WI38 (cell line): ENCODE results near the gene AVPR1B.

ENCODE experiments used
- H3K4me3 ChIP-seq: 2 replicates; pipeline ENCODE4 v1.5.1; 2011; ENCODE audit warnings: low read depth, mild to moderate bottlenecking, control low read depth, low read length
- TF ChIP-seq, protein P1 (sequence below): IDR thresholded peaks from 2 replicates; pipeline ENCODE4 v1.5.1; 2012; ENCODE audit warnings: low read depth, mild to moderate bottlenecking, control low read depth, low read length

AVPR1B gene

GRCh38 chr1:206081856-206082255 lies 35.3 kb downstream of the AVPR1B start:
- TF ChIP-seq, protein P1, sequence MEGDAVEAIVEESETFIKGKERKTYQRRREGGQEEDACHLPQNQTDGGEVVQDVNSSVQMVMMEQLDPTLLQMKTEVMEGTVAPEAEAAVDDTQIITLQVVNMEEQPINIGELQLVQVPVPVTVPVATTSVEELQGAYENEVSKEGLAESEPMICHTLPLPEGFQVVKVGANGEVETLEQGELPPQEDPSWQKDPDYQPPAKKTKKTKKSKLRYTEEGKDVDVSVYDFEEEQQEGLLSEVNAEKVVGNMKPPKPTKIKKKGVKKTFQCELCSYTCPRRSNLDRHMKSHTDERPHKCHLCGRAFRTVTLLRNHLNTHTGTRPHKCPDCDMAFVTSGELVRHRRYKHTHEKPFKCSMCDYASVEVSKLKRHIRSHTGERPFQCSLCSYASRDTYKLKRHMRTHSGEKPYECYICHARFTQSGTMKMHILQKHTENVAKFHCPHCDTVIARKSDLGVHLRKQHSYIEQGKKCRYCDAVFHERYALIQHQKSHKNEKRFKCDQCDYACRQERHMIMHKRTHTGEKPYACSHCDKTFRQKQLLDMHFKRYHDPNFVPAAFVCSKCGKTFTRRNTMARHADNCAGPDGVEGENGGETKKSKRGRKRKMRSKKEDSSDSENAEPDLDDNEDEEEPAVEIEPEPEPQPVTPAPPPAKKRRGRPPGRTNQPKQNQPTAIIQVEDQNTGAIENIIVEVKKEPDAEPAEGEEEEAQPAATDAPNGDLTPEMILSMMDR, result no peak
- H3K4me3 ChIP-seq, result no peak overlapping the region

GRCh38 chr1:206080026-206080820 lies 37.0 kb downstream of the AVPR1B start:
- TF ChIP-seq, protein P1, result no peak
- H3K4me3 ChIP-seq, result no peak overlapping the region

GRCh38 chr1:206079135-206079534 lies 38.1 kb downstream of the AVPR1B start:
- TF ChIP-seq, protein P1, result no peak
- no peak overlapping the region for H3K4me3 ChIP-seq

DNA sequence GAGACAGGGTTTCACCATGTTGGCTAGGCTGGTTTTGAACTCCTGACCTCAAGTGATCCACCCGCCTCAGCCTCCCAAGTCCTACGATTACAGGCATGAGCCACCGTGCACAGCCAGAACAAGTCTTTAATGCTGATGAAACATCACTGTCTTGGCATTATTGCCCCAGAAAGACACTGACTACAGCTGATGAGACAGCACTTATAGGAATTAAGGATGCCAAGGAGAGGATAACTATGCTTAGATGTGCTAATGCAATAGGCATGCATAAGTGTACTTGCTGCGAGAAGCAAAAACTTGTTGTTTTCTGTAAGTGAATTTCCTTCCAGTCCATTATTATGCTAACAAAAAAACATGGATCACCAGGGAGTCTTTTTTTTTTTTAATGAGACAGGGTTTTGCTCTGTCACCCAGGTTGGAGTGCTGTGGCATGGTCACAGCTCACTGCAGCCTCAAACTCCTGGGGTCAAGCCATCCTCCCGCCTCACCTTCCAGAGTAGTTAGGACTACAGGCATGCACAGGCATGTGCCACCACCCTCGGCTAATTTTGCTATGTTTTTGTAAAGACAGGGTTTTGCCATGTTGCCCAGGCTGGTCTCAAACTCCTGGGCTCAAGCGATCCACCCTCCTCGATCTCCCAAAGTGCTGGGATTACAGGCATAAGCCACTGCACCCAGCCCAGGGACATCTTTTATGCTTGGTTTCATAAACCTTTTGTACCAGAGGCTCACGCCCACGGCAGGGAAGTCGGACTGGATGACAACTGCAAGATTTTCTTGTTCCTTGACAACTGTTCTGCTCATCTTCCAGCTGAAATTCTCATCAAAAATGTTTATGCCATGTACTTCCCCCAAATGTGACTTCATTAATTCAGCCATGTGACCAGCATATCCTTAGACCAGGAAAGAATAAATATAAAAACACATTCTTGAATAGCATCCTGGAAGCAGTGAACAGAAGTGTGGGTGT lies 41.1 kb downstream of the AVPR1B start:
- H3K4me3 ChIP-seq, result no peak overlapping the region
- TF ChIP-seq, protein P1, result no peak

DNA sequence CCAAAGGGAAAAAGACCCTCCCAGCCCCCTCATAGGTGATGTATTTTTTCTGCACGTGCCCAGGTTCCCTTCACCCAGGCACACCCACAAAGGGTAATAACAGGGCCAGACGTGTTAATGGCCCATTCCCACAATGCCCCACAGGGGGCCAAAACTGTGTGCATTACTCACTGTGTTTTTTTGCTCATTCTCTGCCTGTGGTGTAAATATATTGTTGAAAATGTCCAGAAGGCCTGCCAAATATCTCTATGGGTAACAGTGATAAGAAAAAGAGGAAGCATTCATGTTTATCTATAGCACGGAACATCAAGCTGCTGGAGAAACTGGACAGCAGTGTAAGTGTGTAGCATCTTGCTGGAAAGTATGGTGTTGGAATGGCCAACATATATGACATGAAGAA lies 42.3 kb downstream of the AVPR1B start:
- H3K4me3 ChIP-seq, result no peak overlapping the region
- TF ChIP-seq, protein P1, result no peak

- H3K4me3 ChIP-seq, result no peak overlapping the region
- TF ChIP-seq, protein P1, result no peak
Observed at GRCh38 chr1:206070627-206071304, 46.4 kb downstream of the AVPR1B start.
